Stimulated activated memory B cell treated with anti-CD40 and anti-IgM and Interleukin-4, amounts not matched to agents 10 μg/mL and 1 μg/mL and 100 μg/mL, for 72 hours (primary cell): ENCODE results near the gene CHIT1.

ENCODE experiments used
- ATAC-seq: fragments of 150-1000 bp; cut with Tn5 transposase; 2 replicates; pipeline ENCODE4 v1.10.0; 2021
- H3K27ac Mint-ChIP-seq: one replicate; pipeline ENCODE4 v1.8.0; 2022; ENCODE audit warnings: mild to moderate bottlenecking, mixed read lengths
- H3K27me3 Mint-ChIP-seq: one replicate; pipeline ENCODE4 v1.8.0; 2022; ENCODE audit warnings: mixed read lengths
- H3K36me3 Mint-ChIP-seq: one replicate; pipeline ENCODE4 v1.8.0; 2022; ENCODE audit warnings: mixed read lengths
- H3K4me1 Mint-ChIP-seq: one replicate; pipeline ENCODE4 v1.8.0; 2022; ENCODE audit warnings: mixed read lengths
- H3K4me3 Mint-ChIP-seq: one replicate; pipeline ENCODE4 v1.8.0; 2022; ENCODE audit warnings: mild to moderate bottlenecking, moderate library complexity, mixed read lengths
- H3K9me3 Mint-ChIP-seq: one replicate; pipeline ENCODE4 v1.8.0; 2022; ENCODE audit warnings: mixed read lengths

CHIT1 gene

GRCh38 chr1:203171341-203172183 is 57.9 kb downstream of the CHIT1 start:
- ATAC-seq = no peak
- Mint-ChIP-seq H3K36me3 (no peaks in the 10 kb centered on the region), H3K4me1 (peaks cover 21% of the 10 kb centered on the region), H3K9me3 (no peaks in the 10 kb centered on the region), H3K27ac (no peak overlapping the region), H3K4me3 (no peak overlapping the region), H3K27me3 (peaks cover 74% of the 10 kb centered on the region)

- peaks cover 18% of the 10 kb centered on the region for H3K4me1 Mint-ChIP-seq
- no peak for ATAC-seq
- no peaks in the 10 kb centered on the region for H3K9me3 Mint-ChIP-seq
Measured at GRCh38 chr1:203170625-203171330, 58.7 kb downstream of the CHIT1 start.

GRCh38 chr1:203169770-203170520 is 59.5 kb downstream of the CHIT1 start:
- no peak for ATAC-seq
- Mint-ChIP-seq H3K27ac (no peak overlapping the region), H3K27me3 (peaks cover 72% of the 10 kb centered on the region), H3K4me3 (no peak overlapping the region), H3K4me1 (peaks cover 10% of the 10 kb centered on the region), H3K36me3 (no peaks in the 10 kb centered on the region), H3K9me3 (no peaks in the 10 kb centered on the region)

More at GRCh38 chr1:203170625-203171330, 58.7 kb downstream of the CHIT1 start:
- H3K36me3 Mint-ChIP-seq = no peaks in the 10 kb centered on the region
- peaks cover 74% of the 10 kb centered on the region for H3K27me3 Mint-ChIP-seq
- no peak overlapping the region for H3K27ac Mint-ChIP-seq
- no peak overlapping the region for H3K4me3 Mint-ChIP-seq

- no peak overlapping the region for H3K27ac Mint-ChIP-seq
- H3K4me3 Mint-ChIP-seq = no peak overlapping the region
- H3K9me3 Mint-ChIP-seq = no peaks in the 10 kb centered on the region
- H3K27me3 Mint-ChIP-seq = peaks cover 71% of the 10 kb centered on the region
- ATAC-seq = no peak
- no peaks in the 10 kb centered on the region for H3K36me3 Mint-ChIP-seq
- peaks cover 8% of the 10 kb centered on the region for H3K4me1 Mint-ChIP-seq
Measured at GRCh38 chr1:203168991-203169390, 60.5 kb downstream of the CHIT1 start.

- Mint-ChIP-seq H3K36me3 (no peaks in the 10 kb centered on the region), H3K4me3 (no peak overlapping the region), H3K27me3 (peaks cover 71% of the 10 kb centered on the region), H3K27ac (no peak overlapping the region), H3K4me1 (peaks cover 1% of the 10 kb centered on the region), H3K9me3 (no peaks in the 10 kb centered on the region)
- ATAC-seq = no peak
Measured at GRCh38 chr1:203168256-203168786, 61.2 kb downstream of the CHIT1 start.

- Mint-ChIP-seq H3K4me3 (no peak overlapping the region), H3K36me3 (no peaks in the 10 kb centered on the region), H3K4me1 (no peaks in the 10 kb centered on the region), H3K9me3 (no peaks in the 10 kb centered on the region), H3K27me3 (peaks cover 71% of the 10 kb centered on the region), H3K27ac (no peak overlapping the region)
- no peak for ATAC-seq
Measured at GRCh38 chr1:203167913-203168200, 61.6 kb downstream of the CHIT1 start.

- Mint-ChIP-seq H3K4me1 (no peaks in the 10 kb centered on the region), H3K27ac (no peak overlapping the region), H3K36me3 (no peaks in the 10 kb centered on the region), H3K4me3 (no peak overlapping the region), H3K27me3 (peaks cover 71% of the 10 kb centered on the region), H3K9me3 (no peaks in the 10 kb centered on the region)
- no peak for ATAC-seq
Measured at GRCh38 chr1:203167026-203167912, 62.2 kb downstream of the CHIT1 start.

- H3K27me3 Mint-ChIP-seq = peaks cover 66% of the 10 kb centered on the region
- H3K36me3 Mint-ChIP-seq = no peaks in the 10 kb centered on the region
- ATAC-seq = no peak
- no peaks in the 10 kb centered on the region for H3K9me3 Mint-ChIP-seq
- no peak overlapping the region for H3K27ac Mint-ChIP-seq
- H3K4me1 Mint-ChIP-seq = no peaks in the 10 kb centered on the region
- H3K4me3 Mint-ChIP-seq = no peak overlapping the region
Measured at GRCh38 chr1:203166192-203166940, 63.1 kb downstream of the CHIT1 start.
